ENCODE data around the gene KRT7. TPM values are rescaled to one million over a fixed set of nuclear protein-coding genes. Genes with fewer than 3 reads are reported as not detected.
A peak's percentile ranks its signal among the peaks of the same experiment; 100 is the strongest.

The KRT7 gene
- total and polyA plus RNA-seq, 2 experiments from 2014 or later, result 11.0 to 17.4 TPM

GRCh38 chr12:52247622-52248540, 14.8 kb downstream of the KRT7 start:
- in situ Hi-C loops (cut with MboI), result no loop called here

GRCh38 chr12:52248541-52249461, 15.8 kb downstream of the KRT7 start:
- Histone ChIP-seq H3K9me2 (ENCODE audit: insufficient read depth) (no peaks in the 10 kb centered on the region), H3K36me3 (ENCODE audit: low read depth) (no peaks in the 10 kb centered on the region), H2AFZ (no peak overlapping the region), H4K20me1 (ENCODE audit: insufficient read depth) (no peaks in the 10 kb centered on the region), H3K79me2 (ENCODE audit: insufficient read depth) (no peaks in the 10 kb centered on the region), H3K4me2 (ENCODE audit: unreplicated experiment) (no peak overlapping the region), H3K4me3 (no peak overlapping the region), H3F3A (ENCODE audit: insufficient read depth) (no peaks in the 10 kb centered on the region), H3K9ac (no peak overlapping the region), H3K27ac (no peak overlapping the region), H3K27me3 (replicated peaks; ENCODE audit: insufficient read depth) (no peaks in the 10 kb centered on the region), H3K4me1 (ENCODE audit: insufficient read depth) (peaks cover 21% of the 10 kb centered on the region), H3K9me3 (ENCODE audit: low read depth) (no peaks in the 10 kb centered on the region)
- 83 to 85% methylated on average over 17 to 18 of the region's 18 CpGs for WGBS, 2 experiments (ENCODE audit: low coverage in 1 of 2, low lambda C conversion rate in 2 of 2, missing lambda C conversion rate in 2 of 2)
- no peak for TF ChIP-seq EZH2 (IDR thresholded peaks at IDR 0.05; ENCODE audit: insufficient read depth, poor library complexity, severe bottlenecking)
- in situ Hi-C loops (cut with MboI), result no loop called here
- peak; percentile 41 for DNase-seq

More at GRCh38 chr12:52247622-52248540, 14.8 kb downstream of the KRT7 start:
- TF ChIP-seq EZH2 (IDR thresholded peaks at IDR 0.05; ENCODE audit: insufficient read depth, poor library complexity, severe bottlenecking), result no peak
- no peak for TF ChIP-seq EZH2phosphoT487 (IDR thresholded peaks at IDR 0.05; ENCODE audit: insufficient read depth, low read depth)
- Histone ChIP-seq H3K4me1 (ENCODE audit: insufficient read depth) (peaks cover 28% of the 10 kb centered on the region), H2AFZ (no peak overlapping the region), H3F3A (ENCODE audit: insufficient read depth) (no peaks in the 10 kb centered on the region), H3K9ac (no peak overlapping the region), H3K9me2 (ENCODE audit: insufficient read depth) (no peaks in the 10 kb centered on the region), H3K27me3 (replicated peaks; ENCODE audit: insufficient read depth) (no peaks in the 10 kb centered on the region), H3K4me3 (no peak overlapping the region), H3K4me2 (ENCODE audit: unreplicated experiment) (no peak overlapping the region), H3K79me2 (ENCODE audit: insufficient read depth) (no peaks in the 10 kb centered on the region), H4K20me1 (ENCODE audit: insufficient read depth) (no peaks in the 10 kb centered on the region), H3K9me3 (ENCODE audit: low read depth) (no peaks in the 10 kb centered on the region), H3K27ac (no peak overlapping the region), H3K36me3 (ENCODE audit: low read depth) (no peaks in the 10 kb centered on the region)
- WGBS, 2 experiments (ENCODE audit: low coverage in 1 of 2, low lambda C conversion rate in 2 of 2, missing lambda C conversion rate in 2 of 2), result 95 to 99% methylated on average over 10 of the region's 10 CpGs
- DNase-seq, result no peak

GRCh38 chr12:52249511-52250047, 16.5 kb downstream of the KRT7 start:
- Histone ChIP-seq H3K27ac (no peak overlapping the region), H3K27me3 (replicated peaks; ENCODE audit: insufficient read depth) (no peaks in the 10 kb centered on the region), H3K9me2 (ENCODE audit: insufficient read depth) (no peaks in the 10 kb centered on the region), H3K9ac (no peak overlapping the region), H3K4me2 (ENCODE audit: unreplicated experiment) (no peak overlapping the region), H3F3A (ENCODE audit: insufficient read depth) (no peaks in the 10 kb centered on the region), H3K9me3 (ENCODE audit: low read depth) (no peaks in the 10 kb centered on the region), H3K79me2 (ENCODE audit: insufficient read depth) (no peaks in the 10 kb centered on the region), H3K4me1 (ENCODE audit: insufficient read depth) (peaks cover 14% of the 10 kb centered on the region), H3K4me3 (no peak overlapping the region), H4K20me1 (ENCODE audit: insufficient read depth) (no peaks in the 10 kb centered on the region), H2AFZ (no peak overlapping the region), H3K36me3 (ENCODE audit: low read depth) (no peaks in the 10 kb centered on the region)
- TF ChIP-seq EZH2phosphoT487 (IDR thresholded peaks at IDR 0.05; ENCODE audit: insufficient read depth, low read depth) (no peak), EZH2 (IDR thresholded peaks at IDR 0.05; ENCODE audit: insufficient read depth, poor library complexity, severe bottlenecking) (no peak)
- whole genome bisulfite sequencing, 2 experiments (ENCODE audit: low coverage in 1 of 2, low lambda C conversion rate in 2 of 2, missing lambda C conversion rate in 2 of 2), result 56 to 66% methylated on average over 2 of the region's 2 CpGs
- DNase-seq, result no peak
- in situ Hi-C loops (cut with MboI), result no loop called here

Data from GM23248 (cell line).